SU-DHL-6 (cell line): ENCODE data around the gene MMP24.
A peak's percentile ranks its signal among the peaks of the same experiment; 100 is the strongest.

ENCODE experiments used
- H2AFZ ChIP-seq: fragments of 200-600 bp; sonication (generic); 2 replicates; pipeline ENCODE4 v1.6.1; 2014; ENCODE audit warnings: low read depth, mild to moderate bottlenecking, moderate library complexity, mixed read lengths, antibody characterized with exemption, low read length; ENCODE audit not compliant: severe bottlenecking
- H3F3A ChIP-seq: fragments of 200-600 bp; shearing (Covaris generic); 2 replicates; pipeline ENCODE4 v1.6.0; 2016; ENCODE audit warnings: antibody characterized with exemption, mild to moderate bottlenecking; ENCODE audit not compliant: insufficient read depth
- H3K27ac ChIP-seq: fragments of 200-600 bp; sonication (generic); 2 replicates; pipeline ENCODE4 v1.5.1; 2016; ENCODE audit warnings: low read depth, mild to moderate bottlenecking, low read length, moderate library complexity, mixed read lengths
- H3K27me3 ChIP-seq: fragments of 200-600 bp; sonication (generic), shearing (Covaris generic); 2 replicates; pipeline ENCODE4 v1.6.0; 2014; ENCODE audit warnings: mild to moderate bottlenecking, low read length
- H3K36me3 ChIP-seq: fragments of 200-600 bp; sonication (generic); 2 replicates; pipeline ENCODE4 v1.6.1; 2014; ENCODE audit warnings: mild to moderate bottlenecking, low read length, mixed read lengths
- H3K4me2 ChIP-seq: fragments of 300-600, 200-600 bp; shearing (Covaris generic), sonication (generic); 2 replicates; pipeline ENCODE4 v1.6.0; 2014; ENCODE audit warnings: low read length, low read depth, mild to moderate bottlenecking; ENCODE audit not compliant: poor library complexity, severe bottlenecking
- H3K4me3 ChIP-seq: fragments of 200-600 bp; sonication (generic); 2 replicates; pipeline ENCODE4 v1.5.1; 2014; ENCODE audit warnings: antibody characterized with exemption, low read length, mild to moderate bottlenecking, mixed read lengths; ENCODE audit not compliant: insufficient read depth, poor library complexity, severe bottlenecking
- H3K79me2 ChIP-seq: fragments of 200-600 bp; sonication (generic); 2 replicates; pipeline ENCODE4 v1.6.1; 2014; ENCODE audit warnings: mild to moderate bottlenecking, low read length, moderate library complexity; ENCODE audit not compliant: insufficient read depth
- H3K9ac ChIP-seq: fragments of 200-600 bp; sonication (generic); 2 replicates; pipeline ENCODE4 v1.7.0; 2014; ENCODE audit warnings: mild to moderate bottlenecking, low read length
- H3K9me2 ChIP-seq: fragments of 200-600 bp; sonication (generic); replicated peaks from 2 replicates; pipeline ENCODE4 v1.6.1; 2014; ENCODE audit warnings: low read length; ENCODE audit not compliant: insufficient read depth
- H3K9me3 ChIP-seq: fragments of 200-600 bp; sonication (generic); 2 replicates; pipeline ENCODE4 v1.6.1; 2014; ENCODE audit warnings: low read length, mixed read lengths; ENCODE audit not compliant: insufficient read depth
- H4K20me1 ChIP-seq: fragments of 200-600 bp; sonication (generic); 2 replicates; pipeline ENCODE4 v1.6.1; 2014; ENCODE audit warnings: low read depth, mild to moderate bottlenecking, antibody characterized with exemption, low read length, moderate library complexity, mixed read lengths
- CTCF ChIP-seq: fragments of 200-600 bp; sonication (generic); IDR thresholded peaks from one replicate; pipeline ENCODE4 v1.5.1; 2017; ENCODE audit warnings: antibody characterized with exemption, mild to moderate bottlenecking, low read length, moderate library complexity; ENCODE audit not compliant: insufficient read depth, poor library complexity, severe bottlenecking
- EZH2phosphoT487 ChIP-seq: fragments of 200-600 bp; sonication (generic), shearing (Covaris generic); conservative IDR thresholded peaks from 2 replicates; pipeline ENCODE4 v1.6.1; 2018; ENCODE audit warnings: mild to moderate bottlenecking, antibody characterized with exemption, low read length, moderate library complexity, mixed read lengths

The MMP24 gene

DNA sequence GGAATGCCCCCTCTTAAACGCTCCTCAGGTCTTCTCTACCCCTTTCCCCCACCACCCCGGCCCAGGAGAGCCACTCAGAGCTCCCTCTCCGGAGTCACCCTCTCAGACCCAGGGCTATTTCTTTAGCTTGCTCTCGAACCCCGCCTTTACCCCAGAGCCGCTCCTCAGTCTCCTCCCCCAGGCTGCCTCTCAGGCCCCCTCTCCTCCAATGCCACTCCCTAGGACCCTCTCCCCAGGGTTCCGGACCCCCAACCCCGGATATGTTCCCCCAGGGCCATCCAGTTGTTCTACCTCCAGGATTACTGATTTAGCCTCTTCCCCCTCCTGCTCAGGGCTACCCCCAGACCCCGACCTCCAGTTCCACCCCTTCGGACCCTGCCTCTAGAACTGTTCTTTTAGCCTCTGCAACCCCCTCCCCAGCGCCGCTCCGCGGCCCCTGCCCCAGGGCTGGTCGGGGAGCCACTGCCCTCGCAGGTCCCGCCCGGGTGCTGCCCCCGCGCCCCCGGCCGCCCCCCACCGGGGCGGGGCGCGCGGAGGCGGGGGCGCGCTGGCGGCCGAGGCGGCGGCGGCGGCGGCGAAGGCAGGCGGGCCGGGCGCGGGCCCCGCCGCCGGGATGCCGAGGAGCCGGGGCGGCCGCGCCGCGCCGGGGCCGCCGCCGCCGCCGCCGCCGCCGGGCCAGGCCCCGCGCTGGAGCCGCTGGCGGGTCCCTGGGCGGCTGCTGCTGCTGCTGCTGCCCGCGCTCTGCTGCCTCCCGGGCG is at the start of gene MMP24:
MMP24 (plus strand) TSS at position 565 of the 758 bp plus-strand sequence; CDS start at position 614, 49 bp downstream.
- Histone ChIP-seq H3K9ac (no peak within 1 kb of the TSS), H3F3A (no peaks in the 10 kb centered on the region), H2AFZ (no peak within 1 kb of the TSS), H3K79me2 (no peaks in the 10 kb centered on the region), H3K4me2 (peak within 1 kb of the TSS; percentile 23), H3K27me3 (no peaks in the 10 kb centered on the region), H3K4me3 (no peak within 1 kb of the TSS), H3K9me3 (no peaks in the 10 kb centered on the region), H3K9me2 (no peaks in the 10 kb centered on the region), H3K27ac (no peak within 1 kb of the TSS), H4K20me1 (no peaks in the 10 kb centered on the region), H3K36me3 (no peaks in the 10 kb centered on the region)
- no peak for TF ChIP-seq CTCF
- no peak for TF ChIP-seq EZH2phosphoT487

- H3K9ac ChIP-seq, result no peak overlapping the region
- no peaks in the 10 kb centered on the region for H3F3A ChIP-seq
- no peaks in the 10 kb centered on the region for H3K79me2 ChIP-seq
- no peaks in the 10 kb centered on the region for H4K20me1 ChIP-seq
- H3K36me3 ChIP-seq, result no peaks in the 10 kb centered on the region
- H3K9me3 ChIP-seq, result no peaks in the 10 kb centered on the region
- no peak overlapping the region for H3K27ac ChIP-seq
- H3K27me3 ChIP-seq, result no peaks in the 10 kb centered on the region
- no peak overlapping the region for H3K4me2 ChIP-seq
- no peak overlapping the region for H2AFZ ChIP-seq
- H3K9me2 ChIP-seq, result no peaks in the 10 kb centered on the region
- H3K4me3 ChIP-seq, result no peak overlapping the region
- TF ChIP-seq CTCF (no peak), EZH2phosphoT487 (no peak)
Observed at GRCh38 chr20:35179292-35180212, 46.9 kb upstream of the MMP24 start.

DNA sequence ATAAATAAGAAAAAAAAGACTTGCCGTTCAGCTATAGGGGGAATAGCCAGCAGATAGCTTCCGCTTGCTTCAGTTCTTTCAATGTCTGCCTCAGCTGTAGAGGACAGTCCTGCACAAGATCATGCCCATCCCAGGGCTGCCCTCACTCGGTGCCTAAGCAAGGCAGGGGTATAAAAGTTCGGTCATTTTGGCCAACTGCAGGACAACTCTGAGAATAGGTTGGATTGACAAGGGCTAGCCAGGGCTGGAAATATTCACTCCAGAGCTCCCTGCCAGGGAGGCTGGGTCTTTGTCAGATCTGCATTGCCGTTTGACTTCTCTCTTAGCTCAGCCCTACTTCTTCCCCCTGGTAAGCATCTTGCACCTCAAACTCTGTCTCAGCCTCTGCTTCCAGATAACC is 46.2 kb upstream of the MMP24 start:
- Histone ChIP-seq H3K9me3 (no peaks in the 10 kb centered on the region), H3K27ac (no peak overlapping the region), H3F3A (no peaks in the 10 kb centered on the region), H2AFZ (no peak overlapping the region), H3K4me2 (no peak overlapping the region), H3K9me2 (no peaks in the 10 kb centered on the region), H3K79me2 (no peaks in the 10 kb centered on the region), H3K36me3 (no peaks in the 10 kb centered on the region), H4K20me1 (no peaks in the 10 kb centered on the region), H3K4me3 (no peak overlapping the region), H3K27me3 (no peaks in the 10 kb centered on the region), H3K9ac (no peak overlapping the region)
- TF ChIP-seq CTCF (no peak), EZH2phosphoT487 (no peak)
